ENCODE data around the gene CAMK1. TPM values are rescaled to one million over a fixed set of nuclear protein-coding genes. Genes with fewer than 3 reads are reported as not detected.

The CAMK1 gene
- total RNA-seq, 1 donor from 2014 or later = 56.1 TPM

- no peak for DNase-seq
Measured at GRCh38 chr3:9770276-9770812, 597 bp upstream of the CAMK1 start.

GRCh38 chr3:9769012-9769411 is 735 bp downstream of the CAMK1 start:
- no peak for DNase-seq

GRCh38 chr3:9768141-9768775 is 1.5 kb downstream of the CAMK1 start:
- DNase-seq = no peak

GRCh38 chr3:9767418-9767817 is 2.3 kb downstream of the CAMK1 start:
- no peak for DNase-seq

GRCh38 chr3:9765865-9766264 is 3.9 kb downstream of the CAMK1 start:
- DNase-seq = no peak

- no peak for DNase-seq
Measured at GRCh38 chr3:9762871-9763270, 6.9 kb downstream of the CAMK1 start.

GRCh38 chr3:9761919-9762318 is 7.8 kb downstream of the CAMK1 start:
- DNase-seq = no peak

- DNase-seq = no peak
Measured at GRCh38 chr3:9760779-9761505, 8.8 kb downstream of the CAMK1 start.

GRCh38 chr3:9757427-9757826 is 12.3 kb downstream of the CAMK1 start:
- DNase-seq = no peak

- DNase-seq = no peak
Measured at GRCh38 chr3:9754678-9755077, 15.1 kb downstream of the CAMK1 start.

GRCh38 chr3:9750556-9751411 is 19.0 kb downstream of the CAMK1 start:
- no peak for DNase-seq

GRCh38 chr3:9749645-9750555 is 19.8 kb downstream of the CAMK1 start, which contains the start of gene OGG1:
OGG1 (plus strand) TSS chr3:9749952; CDS start chr3:9750287, 335 bp downstream.
- peak; percentile 97 for DNase-seq

- no peak for DNase-seq
Measured at GRCh38 chr3:9749296-9749644, 20.5 kb downstream of the CAMK1 start.

GRCh38 chr3:9748031-9748430 is 21.7 kb downstream of the CAMK1 start:
- DNase-seq = no peak

GRCh38 chr3:9747267-9747666 is 22.5 kb downstream of the CAMK1 start:
- no peak for DNase-seq

- peak; percentile 38 for DNase-seq
Measured at GRCh38 chr3:9746330-9746729, 23.4 kb downstream of the CAMK1 start.

GRCh38 chr3:9745521-9745920 is 24.2 kb downstream of the CAMK1 start:
- no peak for DNase-seq

- no peak for DNase-seq
Measured at GRCh38 chr3:9744162-9744561, 25.6 kb downstream of the CAMK1 start.

- no peak for DNase-seq
Measured at GRCh38 chr3:9743548-9743947, 26.2 kb downstream of the CAMK1 start.

GRCh38 chr3:9742560-9742959 is 27.2 kb downstream of the CAMK1 start:
- no peak for DNase-seq

GRCh38 chr3:9739181-9739580 is 30.6 kb downstream of the CAMK1 start:
- no peak for DNase-seq

GRCh38 chr3:9736831-9737230 is 32.9 kb downstream of the CAMK1 start:
- DNase-seq = peak; percentile 38
